Measurements from ENCODE around the gene C4orf51.

GRCh38 chr4:145773581-145774234 lies 93.8 kb downstream of the C4orf51 start:
- TF ChIP-seq CTCF (IDR thresholded peaks at IDR 0.05 in 8 of 11, conservative IDR thresholded peaks at IDR 0.05 in 3 of 11) (no peak), POLR2A (IDR thresholded peaks at IDR 0.05) (no peak), POLR2AphosphoS5 (IDR thresholded peaks at IDR 0.05) (no peak)

All from spleen (tissue), 7 donors.